ENCODE measurements around the gene SPATC1L.

DNA sequence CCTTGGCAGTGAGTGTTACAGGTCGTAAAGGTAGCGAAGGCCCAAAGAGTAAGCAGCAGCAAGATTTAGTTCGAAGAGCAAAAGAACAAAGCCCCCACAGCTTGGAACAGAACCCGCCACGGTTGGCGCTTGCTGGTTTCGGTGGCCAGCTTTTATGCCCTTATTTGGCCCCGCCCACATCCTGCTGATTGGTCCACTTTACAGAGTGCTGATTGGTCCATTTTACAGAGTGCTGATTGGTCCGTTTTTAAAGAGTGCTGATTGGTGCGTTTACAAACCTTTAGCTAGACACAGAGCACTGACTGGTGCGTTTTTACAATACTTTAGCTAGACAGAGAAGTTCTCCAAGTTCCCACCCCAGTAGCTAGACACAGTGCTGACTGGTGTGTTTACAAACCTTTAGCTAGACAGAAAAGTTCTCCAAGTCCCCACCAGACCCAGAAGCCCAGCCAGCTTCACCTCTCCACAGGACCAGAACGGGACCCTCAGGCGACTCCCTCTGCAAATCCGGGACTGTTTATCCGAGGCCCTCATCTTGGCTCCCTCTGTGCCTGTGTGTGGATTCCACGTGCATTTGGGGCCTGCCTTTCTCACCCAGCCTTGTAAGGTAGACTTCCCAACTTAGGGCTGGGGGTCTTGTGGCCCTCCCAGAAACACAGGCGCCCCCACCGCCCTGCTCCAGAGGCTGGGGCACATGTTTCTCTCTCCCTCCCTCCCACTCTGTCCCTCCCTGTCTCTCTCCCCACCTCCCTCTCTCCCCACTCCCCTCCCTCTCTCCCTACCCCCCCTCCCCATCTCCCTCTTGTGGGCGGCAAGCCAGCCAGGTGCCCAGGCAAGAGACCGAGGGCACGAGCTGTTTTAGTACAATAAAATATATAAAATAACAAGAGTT lies 41.4 kb downstream of the SPATC1L start:
- TF ChIP-seq, protein P1, sequence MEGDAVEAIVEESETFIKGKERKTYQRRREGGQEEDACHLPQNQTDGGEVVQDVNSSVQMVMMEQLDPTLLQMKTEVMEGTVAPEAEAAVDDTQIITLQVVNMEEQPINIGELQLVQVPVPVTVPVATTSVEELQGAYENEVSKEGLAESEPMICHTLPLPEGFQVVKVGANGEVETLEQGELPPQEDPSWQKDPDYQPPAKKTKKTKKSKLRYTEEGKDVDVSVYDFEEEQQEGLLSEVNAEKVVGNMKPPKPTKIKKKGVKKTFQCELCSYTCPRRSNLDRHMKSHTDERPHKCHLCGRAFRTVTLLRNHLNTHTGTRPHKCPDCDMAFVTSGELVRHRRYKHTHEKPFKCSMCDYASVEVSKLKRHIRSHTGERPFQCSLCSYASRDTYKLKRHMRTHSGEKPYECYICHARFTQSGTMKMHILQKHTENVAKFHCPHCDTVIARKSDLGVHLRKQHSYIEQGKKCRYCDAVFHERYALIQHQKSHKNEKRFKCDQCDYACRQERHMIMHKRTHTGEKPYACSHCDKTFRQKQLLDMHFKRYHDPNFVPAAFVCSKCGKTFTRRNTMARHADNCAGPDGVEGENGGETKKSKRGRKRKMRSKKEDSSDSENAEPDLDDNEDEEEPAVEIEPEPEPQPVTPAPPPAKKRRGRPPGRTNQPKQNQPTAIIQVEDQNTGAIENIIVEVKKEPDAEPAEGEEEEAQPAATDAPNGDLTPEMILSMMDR (IDR thresholded peaks at IDR 0.05) = no peak
- no peak for TF ChIP-seq EZH2 (IDR thresholded peaks at IDR 0.05; ENCODE audit: borderline replicate concordance, insufficient read depth, low read depth, low read length, poor library complexity, severe bottlenecking)

All from B cell (primary cell).